Right renal cortex interstitium (tissue), 3 donors: ENCODE data around the gene GABRA5. TPM values are rescaled to one million over a fixed set of nuclear protein-coding genes. Genes with fewer than 3 reads are reported as not detected.

Source experiments
- DNase-seq, 3 donors: peaks; one replicate each; pipeline ENCODE4 v3.0.0-alpha.2; 2013; ENCODE audit warnings: low read depth in 3 of 3, low spot score in 2 of 3
- polyA plus RNA-seq, 3 donors: library from polyadenylated mRNA; unstranded; fragments of 120-200 nt; gene quantifications; one replicate each; pipeline ENCODE4 v1.2.1, GENCODE V29; 2013; ENCODE audit not compliant: insufficient read length in 3 of 3

The GABRA5 gene
- polyA plus RNA-seq, 3 donors, result 0.11 to 0.40 (median 0.26) TPM

- no peak for DNase-seq
These were observed 118.2 kb downstream of the GABRA5 start for GRCh38 chr15:26985050-26985449.

- DNase-seq, result no peak
These were observed 129.4 kb downstream of the GABRA5 start for GRCh38 chr15:26996250-26996649.

Other genes with a start within 250 kb of the GABRA5 start
- gene GABRB3, start 94.0 kb upstream of the GABRA5 start, polyA plus RNA-seq, result 1 to 10 TPM; 5.1 to 9.1 (median 6.5) TPM
- 1 to 10 TPM in 2 of 3 donors, under 1 TPM in 1; 0.96 to 2.4 (median 2.2) TPM for gene GABRG3, start 104.1 kb downstream of the GABRA5 start, polyA plus RNA-seq